22Rv1 (cell line): ENCODE data around the gene TNFRSF12A.

ENCODE experiments used
- CTCF ChIP-seq: fragments of 450-650 bp; IDR thresholded peaks from 2 replicates; pipeline ENCODE4 v1.5.1; 2017; ENCODE audit warnings: mild to moderate bottlenecking
- ZFX ChIP-seq: fragments of 450-650 bp; IDR thresholded peaks from 2 replicates; pipeline ENCODE4 v1.6.1; 2017; ENCODE audit warnings: antibody characterized with exemption, borderline replicate concordance

- TF ChIP-seq CTCF (peak; percentile 81), ZFX (no peak)
Measured at GRCh38 chr16:3003582-3004270, 16.4 kb upstream of the TNFRSF12A start.
